ENCODE measurements around the gene TMEM87B. TPM values are rescaled to one million over a fixed set of nuclear protein-coding genes. Genes with fewer than 3 reads are reported as not detected.

TMEM87B gene
- total and polyA plus RNA-seq, 10 of the 15 experiments (the other 5 are each of a cell fraction or from before 2014, with no cell fraction given), result 5.7 to 20.6 (median 12.3) TPM

DNA sequence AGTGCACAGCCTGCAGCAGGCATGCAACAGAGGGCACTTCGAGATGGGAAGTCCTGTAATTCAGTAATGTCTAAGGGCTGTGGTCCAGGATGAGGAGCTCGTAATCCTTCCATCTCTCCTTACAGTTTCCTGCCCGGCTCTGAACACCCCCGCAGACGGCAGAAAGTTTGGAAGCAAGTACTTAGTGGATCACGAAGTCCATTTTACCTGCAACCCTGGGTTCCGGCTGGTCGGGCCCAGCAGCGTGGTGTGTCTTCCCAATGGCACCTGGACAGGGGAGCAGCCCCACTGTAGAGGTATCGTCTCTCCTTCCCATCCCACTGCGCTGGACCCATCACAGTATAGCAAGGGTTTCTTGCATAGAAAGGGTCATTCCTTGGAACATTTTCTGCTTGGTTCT lies 109.8 kb downstream of the TMEM87B start:
- no peak overlapping the region for H3K4me3 ChIP-seq
- TF ChIP-seq POLR2A (IDR thresholded peaks at IDR 0.05; ENCODE audit: low read depth, low read length) (no peak), JUNB (IDR thresholded peaks at IDR 0.05) (no peak), RB1 (IDR thresholded peaks at IDR 0.05; ENCODE audit: borderline replicate concordance) (no peak), TAF1 (IDR thresholded peaks at IDR 0.05; ENCODE audit: borderline replicate concordance, low read depth, low read length) (no peak), SREBF2 (IDR thresholded peaks at IDR 0.05; ENCODE audit: low read length) (no peak), WRNIP1 (IDR thresholded peaks at IDR 0.05; ENCODE audit: borderline replicate concordance, low read depth, low read length) (no peak), EGR1 (IDR thresholded peaks at IDR 0.05; ENCODE audit: borderline replicate concordance in 1 of 2, low read depth in 2 of 2, low read length in 2 of 2) (no peak), IKZF2 (IDR thresholded peaks at IDR 0.05) (no peak), SMAD5 (IDR thresholded peaks at IDR 0.05; ENCODE audit: low read depth) (no peak), FOXK2 (IDR thresholded peaks at IDR 0.05) (no peak)
- TF ChIP-seq, protein P1, sequence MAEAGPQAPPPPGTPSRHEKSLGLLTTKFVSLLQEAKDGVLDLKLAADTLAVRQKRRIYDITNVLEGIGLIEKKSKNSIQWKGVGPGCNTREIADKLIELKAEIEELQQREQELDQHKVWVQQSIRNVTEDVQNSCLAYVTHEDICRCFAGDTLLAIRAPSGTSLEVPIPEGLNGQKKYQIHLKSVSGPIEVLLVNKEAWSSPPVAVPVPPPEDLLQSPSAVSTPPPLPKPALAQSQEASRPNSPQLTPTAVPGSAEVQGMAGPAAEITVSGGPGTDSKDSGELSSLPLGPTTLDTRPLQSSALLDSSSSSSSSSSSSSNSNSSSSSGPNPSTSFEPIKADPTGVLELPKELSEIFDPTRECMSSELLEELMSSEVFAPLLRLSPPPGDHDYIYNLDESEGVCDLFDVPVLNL (IDR thresholded peaks at IDR 0.05; ENCODE audit: low read depth, low read length), result no peak
- TF ChIP-seq, protein P2, sequence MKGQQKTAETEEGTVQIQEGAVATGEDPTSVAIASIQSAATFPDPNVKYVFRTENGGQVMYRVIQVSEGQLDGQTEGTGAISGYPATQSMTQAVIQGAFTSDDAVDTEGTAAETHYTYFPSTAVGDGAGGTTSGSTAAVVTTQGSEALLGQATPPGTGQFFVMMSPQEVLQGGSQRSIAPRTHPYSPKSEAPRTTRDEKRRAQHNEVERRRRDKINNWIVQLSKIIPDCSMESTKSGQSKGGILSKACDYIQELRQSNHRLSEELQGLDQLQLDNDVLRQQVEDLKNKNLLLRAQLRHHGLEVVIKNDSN (IDR thresholded peaks at IDR 0.05; ENCODE audit: borderline replicate concordance, extremely low read length, insufficient read depth, low read depth, low read length), result no peak
- TF ChIP-seq, protein P3, sequence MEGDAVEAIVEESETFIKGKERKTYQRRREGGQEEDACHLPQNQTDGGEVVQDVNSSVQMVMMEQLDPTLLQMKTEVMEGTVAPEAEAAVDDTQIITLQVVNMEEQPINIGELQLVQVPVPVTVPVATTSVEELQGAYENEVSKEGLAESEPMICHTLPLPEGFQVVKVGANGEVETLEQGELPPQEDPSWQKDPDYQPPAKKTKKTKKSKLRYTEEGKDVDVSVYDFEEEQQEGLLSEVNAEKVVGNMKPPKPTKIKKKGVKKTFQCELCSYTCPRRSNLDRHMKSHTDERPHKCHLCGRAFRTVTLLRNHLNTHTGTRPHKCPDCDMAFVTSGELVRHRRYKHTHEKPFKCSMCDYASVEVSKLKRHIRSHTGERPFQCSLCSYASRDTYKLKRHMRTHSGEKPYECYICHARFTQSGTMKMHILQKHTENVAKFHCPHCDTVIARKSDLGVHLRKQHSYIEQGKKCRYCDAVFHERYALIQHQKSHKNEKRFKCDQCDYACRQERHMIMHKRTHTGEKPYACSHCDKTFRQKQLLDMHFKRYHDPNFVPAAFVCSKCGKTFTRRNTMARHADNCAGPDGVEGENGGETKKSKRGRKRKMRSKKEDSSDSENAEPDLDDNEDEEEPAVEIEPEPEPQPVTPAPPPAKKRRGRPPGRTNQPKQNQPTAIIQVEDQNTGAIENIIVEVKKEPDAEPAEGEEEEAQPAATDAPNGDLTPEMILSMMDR (IDR thresholded peaks at IDR 0.05 in 2 of 3, conservative IDR thresholded peaks at IDR 0.05 in 1 of 3; ENCODE audit: control insufficient read depth in 2 of 3, extremely low read depth in 1 of 3, insufficient read depth in 1 of 3, low read depth in 3 of 3, low read length in 3 of 3), result no peak
- TF ChIP-seq, protein P4, sequence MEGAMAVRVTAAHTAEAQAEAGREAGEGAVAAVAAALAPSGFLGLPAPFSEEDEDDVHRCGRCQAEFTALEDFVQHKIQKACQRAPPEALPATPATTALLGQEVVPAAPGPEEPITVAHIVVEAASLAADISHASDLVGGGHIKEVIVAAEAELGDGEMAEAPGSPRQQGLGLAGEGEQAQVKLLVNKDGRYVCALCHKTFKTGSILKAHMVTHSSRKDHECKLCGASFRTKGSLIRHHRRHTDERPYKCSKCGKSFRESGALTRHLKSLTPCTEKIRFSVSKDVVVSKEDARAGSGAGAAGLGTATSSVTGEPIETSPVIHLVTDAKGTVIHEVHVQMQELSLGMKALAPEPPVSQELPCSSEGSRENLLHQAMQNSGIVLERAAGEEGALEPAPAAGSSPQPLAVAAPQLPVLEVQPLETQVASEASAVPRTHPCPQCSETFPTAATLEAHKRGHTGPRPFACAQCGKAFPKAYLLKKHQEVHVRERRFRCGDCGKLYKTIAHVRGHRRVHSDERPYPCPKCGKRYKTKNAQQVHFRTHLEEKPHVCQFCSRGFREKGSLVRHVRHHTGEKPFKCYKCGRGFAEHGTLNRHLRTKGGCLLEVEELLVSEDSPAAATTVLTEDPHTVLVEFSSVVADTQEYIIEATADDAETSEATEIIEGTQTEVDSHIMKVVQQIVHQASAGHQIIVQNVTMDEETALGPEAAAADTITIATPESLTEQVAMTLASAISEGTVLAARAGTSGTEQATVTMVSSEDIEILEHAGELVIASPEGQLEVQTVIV (IDR thresholded peaks at IDR 0.05; ENCODE audit: borderline replicate concordance, partially characterized antibody), result no peak
- no peaks in the 10 kb centered on the region for H3K36me3 ChIP-seq (ENCODE audit: control insufficient read depth in 2 of 2, insufficient read depth in 2 of 2, low read length in 1 of 2)
- DNase-seq (ENCODE audit: low read depth, low spot score) (no peak), ATAC-seq (no peak), FAIRE-seq (no peak)
- ChIA-PET CTCF (no interaction called here), RAD21 (ENCODE audit: unreplicated experiment) (no interaction called here), SMC1A (ENCODE audit: uncharacterized antibody, unreplicated experiment) (no interaction called here), POLR2A (no interaction called here)
- intact Hi-C loops (cut with micrococcal nuclease; ENCODE audit: unreplicated experiment), result no loop called here
- 58% methylated on average over 11 of the region's 11 CpGs for WGBS (ENCODE audit: insufficient coverage, insufficient replicate concordance, low lambda C conversion rate, missing lambda C conversion rate)
- no peaks in the 10 kb centered on the region for H3K9me3 ChIP-seq (replicated peaks; ENCODE audit: control insufficient read depth, insufficient read depth, low read length)
- H3K9ac ChIP-seq (ENCODE audit: control insufficient read depth, insufficient read depth, low read length), result no peak overlapping the region
- H3K27me3 ChIP-seq (replicated peaks in 1 of 2; ENCODE audit: control insufficient read depth in 2 of 2, insufficient read depth in 2 of 2, low read length in 1 of 2), result 0 out of 4 replicates have a peak, but pooled peaks cover 0 to 1% of the 10 kb centered on the region in 2 experiments
- H4K20me1 ChIP-seq (ENCODE audit: control insufficient read depth, insufficient read depth), result no peaks in the 10 kb centered on the region
- H3K4me2 ChIP-seq (ENCODE audit: control insufficient read depth, insufficient read depth), result no peak overlapping the region
- no peaks in the 10 kb centered on the region for H3K79me2 ChIP-seq (ENCODE audit: control insufficient read depth, insufficient read depth, low read length)
- no TSS peak for BruUV-seq (replicated peaks)
- H2AFZ ChIP-seq (ENCODE audit: control insufficient read depth, low read depth, low read length), result no peak overlapping the region
- H3K27ac ChIP-seq (ENCODE audit: control insufficient read depth, insufficient read depth), result no peak overlapping the region
- no peaks in the 10 kb centered on the region for H3K4me1 ChIP-seq (ENCODE audit: control insufficient read depth, insufficient read depth, low read length)
- in situ Hi-C loops (cut with MboI), result no loop called here
